GM19099 (cell line): ENCODE results near the gene FAM53A.

Source experiments
- POLR2A ChIP-seq: IDR thresholded peaks from 3 replicates; pipeline ENCODE4 v1.6.1; 2011; ENCODE audit warnings: low read depth; ENCODE audit not compliant: insufficient read length; ENCODE audit errors: extremely low read depth

Gene FAM53A

DNA sequence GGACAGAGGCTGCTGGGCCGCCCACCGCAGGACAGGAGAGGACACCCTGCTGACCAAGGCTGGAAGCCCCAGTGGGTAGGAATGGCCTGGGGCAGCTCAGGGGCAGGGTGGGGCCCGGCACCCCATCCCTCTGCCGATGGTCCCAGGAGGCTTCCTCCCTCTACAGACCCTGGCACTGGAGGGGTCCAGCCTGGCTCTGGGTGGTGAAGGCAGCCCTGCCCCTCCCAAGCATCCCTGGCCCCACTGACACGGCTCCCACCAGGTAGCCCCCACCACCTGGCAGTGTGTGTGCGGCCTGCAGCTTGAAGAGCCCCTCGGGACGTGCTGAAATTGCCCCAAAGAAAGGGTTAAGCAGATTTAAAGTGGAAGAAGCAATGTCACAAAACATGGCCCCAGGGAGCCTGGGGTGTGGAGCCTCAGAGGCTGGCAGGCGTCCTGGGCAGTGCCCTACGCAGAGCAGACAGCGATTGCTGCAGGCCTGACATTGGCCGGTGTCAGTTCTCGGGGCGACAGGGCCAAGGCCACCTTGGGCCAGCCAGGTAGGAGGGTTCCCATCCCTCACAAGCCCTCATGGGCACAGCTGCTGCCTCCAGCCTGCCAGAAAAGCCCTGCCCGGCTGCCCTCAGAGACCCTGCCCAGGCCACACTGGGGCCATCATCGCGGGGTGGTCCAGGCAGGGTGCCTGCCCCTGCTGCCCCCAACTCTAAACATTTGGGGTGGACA, 80.5 kb downstream of the FAM53A start:
- no peak for TF ChIP-seq POLR2A

- no peak for TF ChIP-seq POLR2A
These were observed 81.3 kb downstream of the FAM53A start for GRCh38 chr4:1602655-1603412.

- TF ChIP-seq POLR2A = no peak
These were observed 82.1 kb downstream of the FAM53A start for GRCh38 chr4:1601852-1602654.

DNA sequence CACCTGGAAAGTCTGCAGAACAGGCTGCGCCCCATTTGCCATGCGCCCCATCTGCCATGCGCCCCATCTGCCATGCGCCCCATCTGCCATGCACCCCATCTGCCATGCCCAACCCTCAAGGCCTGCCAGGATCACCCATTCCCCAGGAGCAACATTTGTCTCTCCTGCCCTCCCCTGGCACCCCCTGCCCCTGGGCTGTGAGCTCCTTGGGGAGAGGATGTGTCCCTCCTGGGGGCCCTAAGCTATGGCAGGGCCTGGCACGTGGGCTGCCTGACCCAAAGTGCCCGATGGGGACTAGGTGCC, 82.6 kb downstream of the FAM53A start:
- TF ChIP-seq POLR2A = no peak

DNA sequence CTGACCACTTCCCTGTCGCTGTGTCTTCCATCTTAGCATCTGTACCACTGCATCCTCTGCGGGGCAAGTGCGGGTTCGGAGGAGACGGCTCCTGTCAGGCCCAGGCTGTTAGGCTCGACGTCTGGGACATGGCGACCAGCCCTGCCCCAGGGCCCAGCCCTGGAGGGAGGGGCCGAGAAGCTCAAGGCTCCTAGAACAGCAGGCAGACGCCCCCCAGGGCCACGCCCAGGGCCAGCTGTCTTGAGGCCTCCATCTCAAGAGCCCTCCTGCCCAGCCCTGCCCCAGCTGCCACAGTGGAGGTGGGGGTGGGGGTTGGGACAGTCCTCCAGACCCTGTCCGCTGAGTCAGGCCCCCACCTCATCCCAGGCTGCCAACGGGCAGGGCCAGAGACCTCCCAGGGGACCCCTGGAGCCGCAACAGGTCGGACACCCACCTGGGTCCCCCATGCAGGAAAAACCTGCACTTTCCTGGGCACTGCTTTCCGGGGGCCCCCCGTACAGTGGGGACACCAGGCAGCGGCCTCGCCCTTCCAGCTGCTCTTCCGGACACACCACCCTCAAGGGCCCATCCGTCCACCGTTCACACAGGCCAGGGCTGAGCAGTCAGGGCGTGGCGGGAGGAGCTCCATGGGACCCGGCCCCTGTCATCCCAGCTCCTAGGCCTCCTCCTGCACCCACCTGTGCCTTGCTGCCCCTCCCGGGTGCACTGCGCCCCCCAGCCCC, 83.1 kb downstream of the FAM53A start:
- no peak for TF ChIP-seq POLR2A

GRCh38 chr4:1600211-1600780, 83.8 kb downstream of the FAM53A start:
- no peak for TF ChIP-seq POLR2A

GRCh38 chr4:1599491-1600210, 84.5 kb downstream of the FAM53A start:
- TF ChIP-seq POLR2A = no peak

GRCh38 chr4:1599026-1599481, 85.1 kb downstream of the FAM53A start:
- TF ChIP-seq POLR2A = no peak

DNA sequence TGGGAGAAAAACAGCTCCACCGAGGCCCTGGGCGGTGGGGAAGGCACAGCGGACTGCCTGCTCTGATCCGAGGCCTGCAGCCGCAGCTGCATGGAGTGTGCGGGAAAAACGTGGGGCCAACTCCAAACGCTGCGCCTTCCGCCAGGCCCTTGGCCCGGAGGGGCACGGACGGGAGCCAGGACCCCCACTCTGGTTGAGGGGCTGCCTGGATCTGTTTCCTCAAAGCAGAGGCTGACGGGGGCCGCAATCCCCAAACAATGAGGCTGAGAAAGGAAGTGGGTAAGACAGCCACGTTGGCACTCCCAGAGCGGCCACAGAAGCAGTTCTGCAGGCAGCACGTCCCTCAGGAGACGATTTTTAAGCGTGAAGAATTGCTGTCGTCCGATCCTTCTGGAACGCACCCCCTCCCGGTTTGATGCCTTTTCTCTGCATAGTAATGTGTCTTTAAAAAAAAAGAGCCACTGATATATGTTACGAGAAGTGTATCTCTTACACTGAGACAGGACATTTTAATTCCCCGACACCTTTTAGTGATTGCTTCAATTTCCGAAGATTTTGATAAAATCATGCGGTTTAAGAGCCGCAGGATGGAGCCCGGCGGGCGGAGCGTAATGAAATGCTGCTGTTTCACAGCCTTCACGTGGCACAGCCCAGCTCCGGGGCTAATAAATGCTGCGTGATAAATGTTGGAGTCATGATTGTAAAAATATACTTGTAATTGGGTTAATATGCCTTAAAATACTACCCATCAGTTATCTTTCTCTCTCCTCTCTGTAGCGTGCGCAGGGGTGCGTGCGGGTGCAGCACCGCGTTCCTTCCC, 85.7 kb downstream of the FAM53A start:
- TF ChIP-seq POLR2A = no peak

GRCh38 chr4:1597021-1597931, 86.8 kb downstream of the FAM53A start:
- TF ChIP-seq POLR2A = no peak

DNA sequence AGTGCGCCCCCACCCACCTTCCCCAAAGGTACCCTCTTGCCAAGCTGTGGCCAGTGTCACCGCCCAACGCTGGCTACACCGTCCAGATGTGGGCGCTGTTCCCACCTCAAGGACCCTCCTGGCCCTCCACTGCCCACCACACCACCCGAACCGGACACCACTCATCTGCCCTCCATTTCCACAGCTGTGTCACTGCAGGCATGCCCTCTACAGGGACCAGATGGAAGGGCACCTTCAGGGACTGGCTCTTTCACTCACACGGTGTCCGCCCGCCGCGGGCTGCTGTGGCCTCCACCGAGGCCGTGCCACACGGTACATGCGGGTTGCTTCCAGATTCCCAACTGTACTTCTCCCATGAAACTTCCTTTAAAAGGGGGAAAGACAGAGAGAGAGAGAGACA, 87.7 kb downstream of the FAM53A start:
- no peak for TF ChIP-seq POLR2A

DNA sequence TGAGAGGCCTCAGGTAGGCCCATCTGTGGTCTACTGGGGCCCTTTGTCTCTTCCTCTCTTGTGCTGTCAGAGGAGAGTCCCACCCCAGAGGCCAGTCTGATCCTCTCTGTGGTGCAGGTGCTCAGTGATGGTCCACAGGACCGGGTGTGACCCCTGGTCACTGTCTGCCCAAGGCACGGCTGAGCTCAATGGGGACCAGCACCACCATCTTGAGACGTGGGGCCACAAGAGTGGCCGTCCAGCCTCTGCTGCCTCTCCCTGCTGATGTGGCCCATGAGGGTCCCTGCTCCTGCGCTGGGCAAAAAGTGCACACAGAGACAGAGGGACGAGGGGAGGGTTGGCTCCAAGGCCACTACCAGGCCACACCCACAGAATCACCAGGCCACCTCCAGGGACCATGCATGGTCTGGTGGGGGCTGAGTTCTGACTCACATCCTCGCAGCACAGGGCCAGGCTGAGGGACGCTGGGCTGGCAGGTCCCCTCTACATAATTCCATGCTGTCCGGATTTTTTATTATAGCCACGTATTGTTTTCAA, 88.3 kb downstream of the FAM53A start:
- TF ChIP-seq POLR2A = no peak
